Placental pericyte (primary cell): ENCODE results near the gene GFRAL. TPM values are rescaled to one million over a fixed set of nuclear protein-coding genes. Genes with fewer than 3 reads are reported as not detected.

ENCODE experiments used
- total RNA-seq: library from RNA; depleted of rRNA; stranded (reverse); fragments of >200 nt; gene quantifications from 2 replicates; pipeline ENCODE4 v1.2.3, GENCODE V29; 2012

Gene GFRAL, protein sequence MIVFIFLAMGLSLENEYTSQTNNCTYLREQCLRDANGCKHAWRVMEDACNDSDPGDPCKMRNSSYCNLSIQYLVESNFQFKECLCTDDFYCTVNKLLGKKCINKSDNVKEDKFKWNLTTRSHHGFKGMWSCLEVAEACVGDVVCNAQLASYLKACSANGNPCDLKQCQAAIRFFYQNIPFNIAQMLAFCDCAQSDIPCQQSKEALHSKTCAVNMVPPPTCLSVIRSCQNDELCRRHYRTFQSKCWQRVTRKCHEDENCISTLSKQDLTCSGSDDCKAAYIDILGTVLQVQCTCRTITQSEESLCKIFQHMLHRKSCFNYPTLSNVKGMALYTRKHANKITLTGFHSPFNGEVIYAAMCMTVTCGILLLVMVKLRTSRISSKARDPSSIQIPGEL
- total RNA-seq: not detected in 2 replicates

DNA sequence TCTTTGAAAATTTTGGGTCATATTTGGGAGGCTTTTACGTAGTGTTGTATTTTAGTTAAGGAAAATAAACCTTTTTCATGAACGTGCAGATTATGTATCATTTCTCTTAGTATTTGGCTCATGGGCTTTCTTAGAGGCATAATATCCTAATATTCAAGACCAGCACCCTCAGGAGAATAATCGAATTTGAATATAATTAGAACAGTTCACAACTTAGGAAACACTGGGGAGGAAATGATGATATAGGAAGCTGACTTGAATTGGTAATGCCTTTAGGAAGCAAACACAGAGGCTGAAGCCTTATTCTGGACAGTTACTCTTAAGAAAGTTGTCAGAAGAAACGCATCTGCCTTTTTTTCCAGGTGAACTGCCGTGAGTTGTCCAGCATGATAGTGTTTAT lies at the start of gene GFRAL:
TSS of gene GFRAL (plus strand) at position 301 of the 400 bp plus-strand sequence. CDS start at position 387, 86 bp downstream.

Other genes starting within 250 kb of the GFRAL start
- not detected in 2 replicates for gene HCRTR2, start 153.0 kb upstream of the GFRAL start, total RNA-seq